ENCODE results near the gene SULT6B1. TPM values are rescaled to one million over a fixed set of nuclear protein-coding genes. Genes with fewer than 3 reads are reported as not detected.
A peak's percentile ranks its signal among the peaks of the same experiment; 100 is the strongest.
"Not testable (repeated sequence)": the region's sequence is repeated elsewhere in the genome, so short reads cannot be mapped to it uniquely, and the experiment has no call there.

SULT6B1 gene
- total RNA-seq, 1 donor from 2014 or later, result not detected

DNA sequence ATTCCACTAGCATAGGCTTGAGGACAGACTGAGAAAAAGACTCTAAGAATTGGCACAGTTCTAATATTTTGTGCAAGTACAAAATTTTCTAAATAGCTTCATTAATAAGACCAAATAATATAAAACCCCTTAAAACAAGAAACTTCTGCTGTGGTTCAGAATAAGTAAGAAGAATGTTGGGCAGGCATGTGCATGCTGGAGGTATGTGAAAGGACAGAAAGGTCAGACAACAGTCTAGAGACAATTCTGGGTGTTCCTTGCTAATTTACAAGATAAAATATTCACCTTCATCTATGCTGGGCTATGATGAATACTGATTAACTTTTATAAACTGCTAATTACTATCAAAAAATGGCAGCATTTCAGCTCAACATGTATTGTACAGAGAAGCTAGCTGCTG, 22.7 kb upstream of the SULT6B1 start:
- no peak for DNase-seq (ENCODE audit: low spot score)
- Mint-ChIP-seq H3K36me3 (ENCODE audit: low read depth) (peaks cover 80% of the 10 kb centered on the region), H3K4me3 (ENCODE audit: low read depth) (no peak overlapping the region), H3K27me3 (ENCODE audit: low read depth) (no peaks in the 10 kb centered on the region), H3K9me3 (peaks cover 33% of the 10 kb centered on the region), H3K4me1 (ENCODE audit: low read depth) (peaks cover 3% of the 10 kb centered on the region), H3K27ac (no peak overlapping the region)
- intact Hi-C loops (cut with micrococcal nuclease), result no loop called here

DNA sequence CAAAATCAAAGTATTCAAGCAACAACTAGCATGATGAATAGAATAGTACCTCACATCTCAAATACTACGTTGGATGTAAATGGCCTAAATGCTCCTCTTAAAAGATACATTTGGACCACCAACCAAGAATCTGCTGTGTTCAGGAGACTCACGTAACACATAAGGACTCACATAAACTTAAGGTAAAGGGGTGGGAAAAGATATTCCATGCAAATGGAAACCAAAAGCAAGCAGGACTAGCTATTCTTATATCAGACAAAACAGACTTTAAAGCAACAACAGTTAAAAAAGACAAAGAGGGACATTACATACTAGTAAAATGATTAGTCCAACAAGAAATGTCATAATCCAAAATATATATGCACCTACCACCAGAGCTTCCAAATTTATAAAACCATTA, 18.3 kb upstream of the SULT6B1 start:
- DNase-seq (ENCODE audit: low spot score); H3K4me1 Mint-ChIP-seq (ENCODE audit: low read depth); intact Hi-C loops (cut with micrococcal nuclease); H3K4me3 Mint-ChIP-seq (ENCODE audit: low read depth); H3K27ac Mint-ChIP-seq; H3K27me3 Mint-ChIP-seq (ENCODE audit: low read depth): not testable (repeated sequence)
- H3K36me3 Mint-ChIP-seq (ENCODE audit: low read depth), result peaks cover 94% of the 10 kb centered on the region
- peaks cover 55% of the 10 kb centered on the region for H3K9me3 Mint-ChIP-seq

DNA sequence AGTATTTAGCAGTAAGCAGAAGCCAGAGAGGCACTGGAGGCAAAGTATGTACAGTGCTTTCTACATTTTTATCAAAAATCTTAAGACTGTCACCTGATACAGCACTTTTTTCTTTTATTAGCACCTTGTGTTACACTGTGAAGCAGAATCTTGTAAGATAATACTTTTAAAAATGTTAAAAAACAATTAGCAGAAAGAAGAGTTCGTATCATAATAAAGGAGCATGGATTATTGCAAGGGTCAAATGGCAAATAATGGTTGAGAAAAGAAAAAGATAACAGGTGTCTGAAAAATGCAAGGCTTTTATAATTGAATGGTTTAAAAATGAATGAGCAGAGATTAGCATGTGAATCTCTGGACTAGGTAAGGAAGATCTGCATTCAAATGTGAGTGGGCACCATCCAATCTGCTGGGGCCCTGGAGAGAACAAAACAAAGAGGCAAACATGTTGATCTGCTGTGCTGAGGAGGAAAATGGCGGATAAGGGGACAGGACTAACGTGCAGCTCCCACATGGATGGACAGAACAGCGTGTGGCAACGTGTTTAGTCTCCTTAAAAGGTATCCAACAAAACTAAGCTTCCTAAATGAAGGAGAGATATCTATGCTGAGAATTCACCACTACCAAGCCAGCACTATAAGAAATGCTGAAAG, 17.3 kb upstream of the SULT6B1 start:
- intact Hi-C loops (cut with micrococcal nuclease), result no loop called here

DNA sequence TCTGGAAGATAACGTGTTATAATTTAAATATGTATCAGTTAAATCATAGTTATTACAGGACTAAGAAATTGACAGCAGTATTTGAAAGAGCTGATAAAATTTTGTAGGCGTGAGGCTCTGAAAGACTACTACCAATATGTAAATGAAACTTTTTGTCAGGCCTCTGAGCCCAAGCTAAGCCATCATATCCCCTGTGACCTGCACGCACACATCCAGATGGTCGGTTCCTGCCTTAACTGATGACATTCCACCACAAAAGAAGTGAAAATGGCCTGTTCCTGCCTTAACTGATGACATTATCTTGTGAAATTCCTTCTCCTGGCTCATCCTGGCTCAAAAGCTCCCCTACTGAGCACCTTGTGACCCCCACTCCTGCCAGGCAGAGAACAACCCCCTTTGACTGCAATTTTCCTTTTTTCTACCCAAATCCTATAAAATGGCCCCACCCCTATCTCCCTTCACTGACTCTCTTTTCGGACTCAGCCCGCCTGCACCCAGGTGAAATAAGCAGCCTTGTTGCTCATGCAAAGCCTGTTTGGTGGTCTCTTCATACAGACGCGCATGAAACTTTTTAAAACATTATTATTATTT, 16.7 kb upstream of the SULT6B1 start:
- peaks cover 55% of the 10 kb centered on the region for H3K9me3 Mint-ChIP-seq
- H3K27ac Mint-ChIP-seq; DNase-seq (ENCODE audit: low spot score); intact Hi-C loops (cut with micrococcal nuclease); H3K27me3 Mint-ChIP-seq (ENCODE audit: low read depth); H3K4me3 Mint-ChIP-seq (ENCODE audit: low read depth): not testable (repeated sequence)
- H3K4me1 Mint-ChIP-seq (ENCODE audit: low read depth), result peaks cover 21% of the 10 kb centered on the region
- peaks cover 94% of the 10 kb centered on the region for H3K36me3 Mint-ChIP-seq (ENCODE audit: low read depth)

More for the DNA sequence above, 17.3 kb upstream of the SULT6B1 start:
- H3K4me1 Mint-ChIP-seq (ENCODE audit: low read depth), result peaks cover 17% of the 10 kb centered on the region
- DNase-seq (ENCODE audit: low spot score), result no peak
- H3K4me3 Mint-ChIP-seq (ENCODE audit: low read depth), result no peak overlapping the region
- H3K36me3 Mint-ChIP-seq (ENCODE audit: low read depth), result peaks cover 94% of the 10 kb centered on the region
- no peaks in the 10 kb centered on the region for H3K27me3 Mint-ChIP-seq (ENCODE audit: low read depth)
- no peak overlapping the region for H3K27ac Mint-ChIP-seq
- H3K9me3 Mint-ChIP-seq, result peaks cover 55% of the 10 kb centered on the region

DNA sequence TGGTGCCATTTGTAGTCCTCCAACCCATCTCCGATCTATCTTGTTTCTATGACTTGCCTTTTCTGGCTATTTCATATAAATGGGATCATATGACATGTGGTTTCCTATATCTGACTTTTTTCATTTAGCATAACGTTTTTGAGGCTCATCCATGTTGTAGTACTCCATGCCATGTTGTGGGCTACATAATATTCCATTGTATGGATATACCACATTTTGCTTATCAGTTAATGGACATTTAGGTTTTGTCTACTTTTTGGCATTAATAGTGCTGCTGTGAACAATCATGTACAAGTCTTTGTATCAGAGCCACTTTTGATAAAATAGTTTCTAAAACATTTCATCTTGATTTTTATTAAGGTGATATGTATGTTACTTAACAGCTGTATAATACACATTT, 15.2 kb upstream of the SULT6B1 start:
- H3K4me3 Mint-ChIP-seq (ENCODE audit: low read depth), result no peak overlapping the region

DNA sequence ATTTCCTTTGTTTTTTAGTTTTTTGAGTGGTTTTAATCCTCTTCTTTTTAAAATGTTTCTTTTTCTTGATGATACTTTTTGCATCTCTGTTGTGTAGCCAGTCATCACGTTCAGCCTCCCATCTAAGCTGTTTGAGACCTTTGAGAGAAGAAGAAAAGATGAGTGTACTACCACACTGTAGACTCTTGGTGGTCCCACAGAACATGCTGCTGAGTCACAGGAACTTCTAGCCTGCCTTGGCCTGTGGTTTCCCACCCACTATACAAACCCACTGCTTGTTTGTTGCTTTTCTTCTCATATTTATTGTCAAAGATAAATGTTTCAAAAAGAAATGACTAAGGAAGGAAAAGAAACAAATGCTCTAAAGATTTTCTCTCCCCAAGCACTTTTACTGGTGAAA, 13.3 kb upstream of the SULT6B1 start:
- peaks cover 33% of the 10 kb centered on the region for H3K4me1 Mint-ChIP-seq (ENCODE audit: low read depth)
- H3K4me3 Mint-ChIP-seq (ENCODE audit: low read depth), result no peak overlapping the region
- peak overlapping the region; percentile 63 for H3K27ac Mint-ChIP-seq
- no peaks in the 10 kb centered on the region for H3K27me3 Mint-ChIP-seq (ENCODE audit: low read depth)
- DNase-seq (ENCODE audit: low spot score), result no peak
- peaks cover 71% of the 10 kb centered on the region for H3K36me3 Mint-ChIP-seq (ENCODE audit: low read depth)
- intact Hi-C loops (cut with micrococcal nuclease), result loop anchor here (1.0 kb wide), 2 partner anchors 30 to 235 kb away; partner anchors contain the start of genes CEBPZ, NDUFAF7 and STRN
- peaks cover 25% of the 10 kb centered on the region for H3K9me3 Mint-ChIP-seq

More for the DNA sequence above, 15.2 kb upstream of the SULT6B1 start:
- DNase-seq (ENCODE audit: low spot score), result no peak
- no peak overlapping the region for H3K27ac Mint-ChIP-seq
- H3K36me3 Mint-ChIP-seq (ENCODE audit: low read depth), result peaks cover 90% of the 10 kb centered on the region
- peaks cover 44% of the 10 kb centered on the region for H3K9me3 Mint-ChIP-seq
- peaks cover 28% of the 10 kb centered on the region for H3K4me1 Mint-ChIP-seq (ENCODE audit: low read depth)
- no peaks in the 10 kb centered on the region for H3K27me3 Mint-ChIP-seq (ENCODE audit: low read depth)
- intact Hi-C loops (cut with micrococcal nuclease), result no loop called here

DNA sequence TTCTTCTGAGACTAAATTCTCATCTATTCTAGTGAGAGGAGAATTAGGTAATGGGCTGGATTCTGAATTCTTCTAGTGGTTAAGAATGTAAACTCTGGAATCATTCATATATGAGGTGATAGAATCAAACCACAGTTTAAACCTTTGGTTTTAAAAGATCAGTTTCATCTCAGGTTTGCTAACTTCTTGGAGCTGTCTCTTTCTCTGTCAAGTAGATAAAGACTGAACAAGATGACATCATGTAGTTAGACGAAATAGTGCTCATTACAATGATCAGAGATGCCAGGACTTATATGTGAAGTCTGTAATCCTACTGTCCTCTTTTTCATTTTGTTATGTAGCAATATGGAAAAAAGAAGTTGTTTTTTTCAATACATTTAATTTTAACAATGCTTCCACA, 12.7 kb upstream of the SULT6B1 start:
- Mint-ChIP-seq H3K4me1 (ENCODE audit: low read depth) (peaks cover 33% of the 10 kb centered on the region), H3K9me3 (peaks cover 22% of the 10 kb centered on the region), H3K36me3 (ENCODE audit: low read depth) (peaks cover 68% of the 10 kb centered on the region), H3K4me3 (ENCODE audit: low read depth) (no peak overlapping the region), H3K27ac (peak overlapping the region; percentile 67), H3K27me3 (ENCODE audit: low read depth) (no peaks in the 10 kb centered on the region)
- intact Hi-C loops (cut with micrococcal nuclease), result loop anchor here (1.0 kb wide), 2 partner anchors 30 to 235 kb away; partner anchors contain the start of genes CEBPZ, NDUFAF7 and STRN
- DNase-seq (ENCODE audit: low spot score), result no peak

DNA sequence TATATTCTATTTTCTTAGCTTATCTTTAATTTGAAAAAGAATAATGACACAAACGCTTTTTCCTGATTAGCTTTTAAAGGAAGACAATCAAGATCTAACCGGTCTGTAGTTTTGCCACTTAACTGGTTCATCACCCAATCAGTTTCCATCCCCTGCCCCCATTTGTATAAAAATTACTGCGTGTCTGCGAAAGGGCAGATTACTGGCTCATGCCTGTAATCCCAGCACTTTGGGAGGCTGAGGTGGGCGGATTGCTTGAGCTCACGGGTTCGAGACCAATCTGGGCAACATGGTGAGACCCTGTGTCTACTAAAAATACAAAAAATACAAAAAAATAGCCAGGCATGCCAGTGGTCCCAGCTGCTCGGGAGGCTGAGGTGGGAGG, 10.2 kb upstream of the SULT6B1 start:
- Mint-ChIP-seq H3K4me3 (ENCODE audit: low read depth) (no peak overlapping the region), H3K9me3 (peaks cover 3% of the 10 kb centered on the region), H3K4me1 (ENCODE audit: low read depth) (peaks cover 32% of the 10 kb centered on the region), H3K27me3 (ENCODE audit: low read depth) (peaks cover 1% of the 10 kb centered on the region), H3K27ac (no peak overlapping the region), H3K36me3 (ENCODE audit: low read depth) (peaks cover 43% of the 10 kb centered on the region)
- DNase-seq (ENCODE audit: low spot score), result no peak
- intact Hi-C loops (cut with micrococcal nuclease), result no loop called here

DNA sequence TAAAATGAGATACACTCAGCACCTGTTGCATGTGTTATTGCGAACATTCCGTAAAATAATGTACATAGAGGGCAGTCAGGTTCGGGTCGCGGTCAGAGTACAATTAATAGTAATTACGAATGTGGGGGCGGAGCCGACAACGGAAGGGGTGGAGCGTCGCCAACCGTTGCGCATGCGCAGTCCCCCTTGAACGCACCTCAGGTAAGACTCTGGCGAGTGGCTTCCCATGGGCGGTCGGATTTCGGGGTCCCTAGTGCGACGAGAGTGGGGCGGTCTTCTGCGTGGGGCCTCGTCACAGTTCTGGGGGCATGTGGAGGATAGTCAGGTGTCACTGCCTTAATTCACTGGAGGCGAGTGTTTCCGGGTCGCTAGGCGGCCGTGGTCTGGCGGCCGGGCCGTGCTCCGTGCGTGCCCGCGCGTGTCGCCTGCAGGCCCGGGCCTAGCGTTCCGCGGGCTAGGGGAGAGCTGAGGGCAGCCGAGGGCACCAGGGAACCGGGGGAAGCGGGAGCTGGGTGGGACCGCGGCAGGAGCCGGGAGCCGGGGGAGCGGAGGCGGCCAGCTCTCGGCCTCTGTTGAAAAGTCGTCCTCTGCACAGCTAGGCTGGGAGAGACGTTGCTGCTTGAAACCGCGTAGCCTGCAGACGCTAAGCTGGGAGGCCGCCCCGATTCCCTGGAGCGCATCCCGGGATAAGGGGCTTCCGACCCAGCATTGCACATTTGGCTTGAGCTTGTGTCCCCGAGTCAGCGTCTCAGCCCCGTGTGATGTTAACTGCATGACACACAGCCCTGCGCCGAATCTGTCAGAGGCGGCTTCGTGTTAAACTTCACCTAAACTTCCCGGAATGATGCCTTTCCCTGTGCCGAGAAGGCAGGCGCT, 8.1 kb upstream of the SULT6B1 start, which contains the start of gene CEBPZOS:
TSS of gene CEBPZOS (plus strand) at position 177 of the 876 bp plus-strand sequence. CDS start 3,209 bp downstream, outside the sequence.
- H3K4me1 Mint-ChIP-seq (ENCODE audit: low read depth), result peaks cover 24% of the 10 kb centered on the region
- intact Hi-C loops (cut with micrococcal nuclease), result loop anchor here (1.0 to 2.0 kb wide), 2 partner anchors 35 to 40 kb away; partner anchors contain the start of genes CEBPZ, EIF2AK2 and NDUFAF7
- peak within 1 kb of the TSS; percentile 97 for H3K27ac Mint-ChIP-seq
- peak within 1 kb of the TSS; percentile 96 for H3K4me3 Mint-ChIP-seq (ENCODE audit: low read depth)
- H3K27me3 Mint-ChIP-seq (ENCODE audit: low read depth), result peaks cover 1% of the 10 kb centered on the region
- H3K36me3 Mint-ChIP-seq (ENCODE audit: low read depth), result peaks cover 28% of the 10 kb centered on the region
- H3K9me3 Mint-ChIP-seq, result no peaks in the 10 kb centered on the region
- peak; percentile 82 for DNase-seq (ENCODE audit: low spot score)

DNA sequence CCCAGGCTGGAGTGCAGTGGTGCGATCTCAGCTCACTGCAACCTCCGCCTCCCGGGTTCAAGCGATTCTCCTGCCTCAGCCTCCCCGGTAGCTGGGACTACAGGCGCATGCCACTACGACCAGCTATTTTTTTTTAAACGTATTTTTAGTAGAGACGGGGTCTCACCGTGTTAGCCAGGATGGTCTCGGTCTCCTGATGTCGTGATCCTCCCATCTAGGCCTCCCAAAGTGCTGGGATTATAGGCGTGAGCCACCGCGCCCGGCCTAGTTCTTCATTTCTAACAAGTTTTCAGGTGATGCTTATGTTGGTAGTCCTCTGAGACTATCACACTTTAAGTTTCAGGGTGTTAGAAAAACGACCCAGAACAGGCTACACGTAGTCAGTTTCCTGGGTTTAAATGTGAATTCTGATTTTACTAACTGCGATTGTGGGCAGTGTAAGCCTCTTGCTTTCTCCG, 7.4 kb upstream of the SULT6B1 start:
- DNase-seq (ENCODE audit: low spot score); H3K27me3 Mint-ChIP-seq (ENCODE audit: low read depth); H3K9me3 Mint-ChIP-seq: not testable (repeated sequence)
- H3K36me3 Mint-ChIP-seq (ENCODE audit: low read depth), result peaks cover 21% of the 10 kb centered on the region
- intact Hi-C loops (cut with micrococcal nuclease), result loop anchor here (1.0 to 2.0 kb wide), 2 partner anchors 35 to 39 kb away; partner anchors contain the start of genes CEBPZ, EIF2AK2 and NDUFAF7
- H3K4me3 Mint-ChIP-seq (ENCODE audit: low read depth), result peak overlapping the region; percentile 96
- peaks cover 19% of the 10 kb centered on the region for H3K4me1 Mint-ChIP-seq (ENCODE audit: low read depth)
- peak overlapping the region; percentile 97 for H3K27ac Mint-ChIP-seq

DNA sequence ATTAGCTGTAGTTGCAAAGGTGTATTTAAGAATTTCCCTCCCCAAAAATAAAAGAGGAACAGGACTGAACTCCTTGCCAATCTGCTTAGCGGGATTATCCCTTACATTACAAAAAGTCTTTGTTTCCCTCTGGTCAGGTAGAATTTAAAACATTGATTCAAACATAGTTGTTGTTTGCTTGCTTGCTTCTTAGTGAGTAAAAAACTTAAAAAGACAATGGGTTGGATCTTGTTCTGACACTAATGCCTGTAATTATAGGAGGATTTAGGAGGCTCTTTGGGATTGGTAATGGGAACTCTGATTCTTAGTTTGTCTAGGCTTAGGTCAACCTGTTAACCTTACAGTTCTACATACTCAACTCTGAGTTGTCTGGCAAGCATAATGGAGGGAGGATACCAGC, 4.1 kb upstream of the SULT6B1 start:
- no peak for DNase-seq (ENCODE audit: low spot score)
- H3K27me3 Mint-ChIP-seq (ENCODE audit: low read depth), result peaks cover 6% of the 10 kb centered on the region
- peaks cover 3% of the 10 kb centered on the region for H3K36me3 Mint-ChIP-seq (ENCODE audit: low read depth)
- peaks cover 14% of the 10 kb centered on the region for H3K4me1 Mint-ChIP-seq (ENCODE audit: low read depth)
- intact Hi-C loops (cut with micrococcal nuclease), result no loop called here
- no peaks in the 10 kb centered on the region for H3K9me3 Mint-ChIP-seq
- no peak overlapping the region for H3K27ac Mint-ChIP-seq
- H3K4me3 Mint-ChIP-seq (ENCODE audit: low read depth), result no peak overlapping the region

DNA sequence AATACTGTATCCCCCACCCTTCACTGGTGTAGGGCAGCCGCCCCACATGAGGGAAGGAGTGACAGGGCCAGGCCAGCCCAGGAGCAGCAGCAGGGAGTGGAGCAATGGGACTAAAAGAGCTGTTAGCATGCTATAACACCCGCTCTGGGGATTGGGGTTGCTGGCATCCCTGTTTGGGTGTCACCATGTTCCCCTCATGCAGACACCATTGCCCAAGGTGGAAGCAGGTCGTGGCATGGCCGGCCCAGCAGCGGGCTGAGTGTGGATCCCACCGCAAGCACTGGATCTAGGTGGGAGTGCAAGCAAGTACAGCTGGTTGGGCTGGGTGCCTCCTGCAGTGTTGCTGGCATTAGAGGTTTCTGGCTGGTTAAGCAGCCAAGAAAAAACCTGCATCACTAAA, 3.3 kb upstream of the SULT6B1 start:
- peaks cover 3% of the 10 kb centered on the region for H3K36me3 Mint-ChIP-seq (ENCODE audit: low read depth)
- no peaks in the 10 kb centered on the region for H3K9me3 Mint-ChIP-seq
- peaks cover 9% of the 10 kb centered on the region for H3K27me3 Mint-ChIP-seq (ENCODE audit: low read depth)
- no peak overlapping the region for H3K27ac Mint-ChIP-seq
- intact Hi-C loops (cut with micrococcal nuclease), result no loop called here
- DNase-seq (ENCODE audit: low spot score), result no peak
- no peak overlapping the region for H3K4me3 Mint-ChIP-seq (ENCODE audit: low read depth)
- peaks cover 8% of the 10 kb centered on the region for H3K4me1 Mint-ChIP-seq (ENCODE audit: low read depth)

All from activated T-helper 2 cell treated with anti-CD3 and anti-CD28 coated beads, Interferon-gamma antibody, Interleukin-2, Interleukin-4, amounts not matched to agents 10 μg/mL and 5 μg/mL and 100 μg/mL, durations not matched to agents 14 hours and 24 hours and 36 hours (primary cell).